Measurements from ENCODE around the gene MRPL24.
"Not testable (repeated sequence)": the region's sequence is repeated elsewhere in the genome, so short reads cannot be mapped to it uniquely, and the experiment has no call there.

MRPL24 gene

DNA sequence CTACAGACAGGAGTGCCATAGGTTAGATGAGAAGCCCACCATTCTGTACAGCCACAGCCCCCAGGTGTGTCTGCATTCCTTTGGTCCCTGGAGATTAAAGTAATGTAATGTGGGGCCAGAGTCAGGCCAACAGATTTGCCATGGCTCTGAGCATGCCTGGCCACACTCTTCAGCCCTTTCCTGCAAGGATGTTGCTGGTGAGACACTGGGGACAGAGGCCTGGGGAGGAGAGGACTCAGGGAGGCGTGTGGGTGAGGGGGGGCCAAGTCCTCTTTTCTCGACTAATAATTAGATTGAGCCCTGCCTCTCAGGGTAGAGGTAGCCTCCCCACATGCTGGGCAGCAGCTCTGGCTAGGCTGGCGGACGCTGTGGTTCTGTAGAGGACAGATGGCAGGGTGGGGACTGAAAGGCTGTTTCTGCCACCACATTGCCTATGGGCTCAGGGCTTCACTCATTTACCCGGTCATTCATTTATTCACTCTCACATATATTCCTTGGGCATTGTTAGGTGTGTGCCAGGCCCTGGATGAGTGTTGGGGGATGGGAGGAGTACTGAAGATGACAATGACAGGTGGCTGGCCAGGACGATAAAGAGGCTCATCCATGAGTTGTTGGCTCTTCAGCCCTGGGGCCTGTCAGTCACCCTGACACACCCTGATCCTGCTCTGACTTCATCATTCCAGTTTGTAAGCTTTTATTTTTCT, 19.4 kb upstream of the MRPL24 start:
- no peak for ATAC-seq

DNA sequence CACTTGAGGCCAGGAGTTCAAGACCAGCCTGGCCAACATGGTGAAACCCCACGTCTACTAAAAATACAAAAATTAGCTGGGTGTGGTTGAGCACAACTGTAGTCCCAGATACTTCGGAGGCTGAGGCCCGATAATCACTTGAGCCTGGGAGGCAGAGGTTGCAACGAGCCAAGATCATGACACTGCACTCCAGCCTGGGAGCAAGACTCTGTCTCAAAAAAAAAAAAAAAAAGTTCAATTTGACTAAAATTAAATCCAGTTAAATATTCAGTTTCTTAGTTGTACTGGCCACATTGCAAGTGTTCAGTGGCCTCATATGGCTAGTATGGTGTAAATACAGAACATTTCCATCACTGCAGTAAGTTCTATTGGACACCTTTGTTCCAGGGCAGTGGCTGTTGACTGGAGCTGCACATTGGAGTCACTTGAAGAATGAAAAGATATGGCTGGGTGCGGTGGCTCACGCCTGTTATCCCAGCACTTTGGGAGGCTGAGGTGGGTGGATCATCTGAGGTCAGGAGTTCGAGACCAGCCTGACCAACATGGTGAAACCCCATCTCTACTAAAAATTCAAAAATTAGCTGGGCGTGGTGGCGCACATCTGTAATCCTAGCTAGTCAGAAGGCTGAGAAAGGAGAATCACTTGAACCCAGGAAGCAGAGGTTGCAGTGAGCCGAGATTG, 16.8 kb upstream of the MRPL24 start:
- not testable (repeated sequence) for ATAC-seq

DNA sequence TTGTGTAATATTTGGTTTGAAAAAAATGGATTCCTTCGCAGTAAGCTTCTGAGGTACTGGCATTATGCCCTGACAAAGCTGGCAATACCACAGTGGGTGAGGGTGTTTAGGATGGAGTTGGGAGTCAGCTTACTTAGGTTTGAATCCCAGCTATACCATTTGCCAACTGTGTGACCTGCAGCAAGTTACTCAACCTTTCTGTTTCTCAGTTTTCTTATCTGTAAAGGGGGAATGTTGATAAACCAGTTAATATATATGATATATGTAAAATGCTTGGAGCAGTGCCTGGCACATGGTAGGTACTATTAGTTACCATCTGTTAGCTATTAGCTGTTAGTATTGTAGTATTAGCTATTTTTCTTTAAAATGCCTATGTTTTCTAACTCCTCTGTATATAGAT, 15.5 kb upstream of the MRPL24 start:
- no peak for ATAC-seq

DNA sequence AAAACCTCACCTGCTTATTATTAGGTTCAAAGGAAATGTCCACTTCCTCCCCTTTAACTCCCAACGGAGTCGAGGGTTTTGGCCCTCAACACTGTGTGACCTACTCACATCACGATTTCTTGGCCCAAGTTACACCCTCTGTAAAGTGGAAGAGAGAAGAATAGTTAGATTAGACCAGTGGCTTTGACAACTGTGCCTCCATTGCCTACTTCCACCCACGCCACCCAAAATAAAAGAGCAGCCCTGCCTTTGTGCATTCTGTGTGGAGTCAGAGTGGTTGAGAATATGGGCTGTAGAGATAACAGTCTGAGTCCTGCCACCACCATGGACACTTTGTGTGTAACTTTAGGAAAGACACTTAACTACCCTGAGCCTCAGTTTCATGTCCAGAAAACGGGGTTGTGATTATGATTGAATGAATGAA, 14.7 kb upstream of the MRPL24 start:
- no peak for ATAC-seq

DNA sequence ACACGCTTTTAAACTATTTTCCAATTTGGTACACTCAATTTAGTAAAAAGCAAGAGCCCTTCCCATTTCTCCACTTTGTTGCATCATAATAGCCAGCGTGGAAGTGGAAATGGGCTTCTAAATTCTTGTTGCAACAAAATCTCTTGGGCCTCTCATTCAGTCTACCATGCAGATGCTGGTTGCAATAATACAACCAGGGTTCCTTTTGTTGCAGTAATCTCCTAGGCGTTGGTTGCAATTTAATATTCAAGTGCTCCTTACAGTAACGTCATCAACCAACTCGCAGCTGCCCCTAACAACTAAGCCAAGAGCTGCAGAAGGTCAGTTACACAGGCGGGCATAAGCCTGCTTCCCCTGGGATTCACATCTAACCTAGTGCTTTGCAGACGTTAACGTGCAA, 13.3 kb upstream of the MRPL24 start:
- no peak for ATAC-seq

DNA sequence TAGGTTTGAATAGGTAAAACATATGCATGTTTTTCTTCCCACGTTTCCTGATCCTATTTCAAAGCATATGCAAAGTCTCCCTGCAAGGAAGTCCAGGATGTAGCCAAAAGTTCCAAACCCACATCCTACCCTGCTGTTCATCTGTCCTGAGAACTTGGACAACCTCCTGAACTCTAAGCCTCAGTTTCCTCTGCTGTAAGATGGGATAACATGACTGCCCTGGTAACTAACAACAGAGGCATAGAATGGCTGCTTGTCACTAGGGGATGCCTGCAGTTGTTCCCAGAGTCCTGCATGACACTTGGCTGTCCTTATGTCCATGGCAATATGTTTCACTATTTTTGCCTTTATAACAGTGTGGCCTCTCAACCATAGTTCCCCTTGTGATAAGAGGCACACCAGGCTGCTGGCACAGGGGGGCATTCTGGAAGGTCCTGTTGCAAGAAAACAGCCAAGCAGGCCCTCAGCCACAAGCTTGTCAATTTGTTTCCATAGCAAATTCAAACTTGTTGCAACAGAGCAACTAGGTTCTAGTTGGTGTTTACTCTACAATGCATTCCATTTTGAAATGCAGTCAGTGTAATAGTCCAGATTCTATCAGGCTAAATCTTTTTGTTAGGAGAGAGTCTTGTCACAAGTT, 12.1 kb upstream of the MRPL24 start:
- no peak for ATAC-seq

DNA sequence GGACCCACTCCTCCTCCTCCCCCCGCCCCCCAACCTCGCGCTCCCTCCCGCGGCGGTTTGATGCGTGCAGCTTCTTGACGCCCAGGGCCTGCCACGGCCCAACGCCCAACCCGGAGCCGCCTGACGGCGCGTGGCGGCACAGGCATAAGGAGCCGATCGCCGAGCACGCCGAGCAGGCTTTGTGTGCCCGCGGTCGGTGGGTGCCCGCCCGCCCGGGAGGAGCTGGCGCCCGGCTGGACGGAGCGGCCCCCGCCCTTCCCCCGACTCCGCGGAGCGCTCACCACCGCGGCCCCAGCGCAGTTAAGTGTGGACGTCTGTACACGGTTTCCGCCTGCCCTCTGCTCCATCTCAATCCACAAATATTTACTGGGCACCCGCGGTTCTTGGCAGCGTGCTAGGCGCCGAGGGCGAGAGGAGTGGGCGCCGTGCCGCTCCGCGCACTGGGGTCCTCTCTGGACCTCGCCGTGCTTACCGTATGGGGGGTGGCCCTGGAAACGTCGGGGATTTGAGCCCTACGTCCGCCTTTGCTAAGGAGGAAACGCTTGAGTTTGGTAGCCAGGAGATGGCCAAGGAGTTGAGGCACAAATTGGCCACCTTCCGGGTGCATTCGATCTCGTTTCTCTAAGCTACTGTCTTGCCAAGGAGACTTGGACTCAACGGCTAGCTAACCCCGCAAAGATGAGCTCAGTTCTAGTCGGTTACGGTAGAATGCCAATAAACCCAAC, 11.0 kb upstream of the MRPL24 start:
- peak; percentile 84 to 85 for ATAC-seq

DNA sequence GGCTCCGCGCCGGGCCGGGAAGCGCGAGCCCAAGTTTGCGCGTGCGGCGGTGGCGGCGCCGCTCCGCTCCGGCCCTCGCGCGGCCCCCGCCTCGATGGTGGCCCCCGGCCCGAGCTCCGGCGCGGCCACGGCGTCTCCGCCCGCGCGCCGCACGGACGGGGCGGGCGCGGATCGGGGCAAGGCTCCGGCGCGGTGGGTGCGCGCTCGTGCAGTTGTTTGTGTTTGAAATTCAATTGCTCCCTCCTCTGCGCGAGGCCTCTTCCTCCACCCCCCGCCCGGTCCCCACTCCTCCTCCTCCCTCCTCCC, 10.5 kb upstream of the MRPL24 start, which contains the start of gene HDGF:
Gene HDGF, minus strand, starts transcription at position 225 of the 306 bp plus-strand sequence. CDS start 246 bp downstream, outside the sequence.
- ATAC-seq = no peak

DNA sequence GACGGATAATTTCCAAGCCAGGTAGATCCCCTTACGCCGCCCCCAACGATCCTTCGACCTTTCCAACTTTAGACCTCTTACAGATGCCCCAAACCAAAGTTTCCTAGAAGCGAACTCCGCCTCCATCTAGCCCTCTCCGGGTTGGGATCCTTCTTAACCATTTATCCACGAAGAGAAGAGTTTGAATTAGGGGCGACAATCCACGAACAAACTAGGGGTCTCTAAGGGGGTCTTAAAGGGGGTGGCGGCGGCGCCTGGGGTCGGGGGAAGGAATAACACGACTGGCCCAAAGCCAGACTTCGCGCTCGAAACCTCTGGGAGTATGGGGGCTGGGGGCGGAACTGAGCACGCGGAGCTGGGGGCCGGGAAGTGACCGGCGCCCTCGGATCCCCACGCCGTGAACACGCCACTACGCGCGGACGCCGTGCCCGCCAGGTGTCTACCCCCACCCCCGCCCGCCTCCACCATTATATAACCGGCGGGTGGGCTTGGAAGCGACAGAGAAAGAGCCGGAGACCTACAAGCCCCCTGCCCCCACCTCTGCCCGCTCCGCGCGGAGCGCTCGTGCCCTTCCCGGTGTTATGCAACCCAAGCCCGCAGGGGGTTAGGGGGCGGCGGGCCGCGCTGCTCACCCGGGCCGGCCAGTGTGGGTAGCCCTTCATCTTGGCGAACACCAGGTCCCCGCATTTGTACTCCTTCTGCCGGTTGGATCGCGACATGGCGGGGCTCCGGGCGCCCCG, 10.0 kb upstream of the MRPL24 start:
- peak; percentile 10 to 30 for ATAC-seq

DNA sequence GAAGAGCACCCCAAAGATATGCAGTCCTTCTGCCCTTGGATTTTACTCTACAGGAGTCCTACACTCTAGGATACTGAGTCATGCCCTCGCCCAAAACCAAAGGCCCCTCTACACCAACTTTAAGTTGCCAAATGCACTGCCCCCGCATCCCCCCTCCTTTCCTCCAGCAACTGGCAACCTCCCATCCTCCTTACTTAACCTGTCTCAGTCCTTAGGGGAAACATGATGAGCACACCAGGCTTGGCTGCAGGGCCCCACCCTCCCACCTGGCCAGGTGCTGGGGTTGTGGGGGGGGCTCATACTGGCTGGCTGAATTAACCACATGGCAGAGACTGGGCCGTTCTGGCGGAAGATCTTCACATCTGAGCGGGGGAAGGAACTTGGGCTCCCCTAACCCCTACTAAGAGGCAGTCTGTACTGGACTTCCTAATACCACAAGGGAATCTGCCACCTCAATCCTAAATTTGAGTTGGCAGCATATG, 9.3 kb upstream of the MRPL24 start:
- peak; percentile 9 for ATAC-seq

DNA sequence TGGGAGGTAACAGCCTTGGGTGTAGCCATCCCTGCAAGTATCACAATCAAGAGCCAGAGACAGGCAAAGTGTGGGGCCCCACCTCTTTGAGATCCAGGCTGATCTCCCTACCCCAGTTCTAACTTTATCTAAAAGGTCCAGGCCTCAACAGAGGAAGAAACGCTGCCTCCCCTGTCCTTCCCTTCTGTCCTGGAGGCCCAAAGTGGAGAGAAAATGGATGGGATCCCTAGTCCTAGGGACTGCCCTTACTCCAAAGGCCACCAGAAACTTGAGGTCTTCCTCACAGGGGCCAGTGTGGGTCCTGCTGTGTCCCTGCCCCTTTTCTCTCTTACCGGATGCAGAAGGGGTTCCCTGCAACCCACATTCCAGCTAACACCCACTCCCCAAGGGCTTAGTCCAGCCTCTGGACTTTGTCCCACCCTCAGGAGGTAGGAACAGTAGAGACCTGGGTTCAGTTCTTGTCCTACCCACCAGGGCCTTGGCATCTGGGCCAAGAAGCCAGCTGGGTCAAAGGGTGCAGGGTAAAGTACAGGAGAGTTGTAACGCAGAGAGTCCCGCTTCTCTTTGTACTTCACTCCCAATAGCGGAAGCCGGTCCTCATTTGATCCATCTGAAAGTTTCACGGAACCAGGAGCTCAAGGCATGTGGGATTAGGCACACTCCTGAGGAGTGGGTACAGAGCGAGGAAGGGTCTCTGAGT, 8.7 kb upstream of the MRPL24 start:
- no peak for ATAC-seq

DNA sequence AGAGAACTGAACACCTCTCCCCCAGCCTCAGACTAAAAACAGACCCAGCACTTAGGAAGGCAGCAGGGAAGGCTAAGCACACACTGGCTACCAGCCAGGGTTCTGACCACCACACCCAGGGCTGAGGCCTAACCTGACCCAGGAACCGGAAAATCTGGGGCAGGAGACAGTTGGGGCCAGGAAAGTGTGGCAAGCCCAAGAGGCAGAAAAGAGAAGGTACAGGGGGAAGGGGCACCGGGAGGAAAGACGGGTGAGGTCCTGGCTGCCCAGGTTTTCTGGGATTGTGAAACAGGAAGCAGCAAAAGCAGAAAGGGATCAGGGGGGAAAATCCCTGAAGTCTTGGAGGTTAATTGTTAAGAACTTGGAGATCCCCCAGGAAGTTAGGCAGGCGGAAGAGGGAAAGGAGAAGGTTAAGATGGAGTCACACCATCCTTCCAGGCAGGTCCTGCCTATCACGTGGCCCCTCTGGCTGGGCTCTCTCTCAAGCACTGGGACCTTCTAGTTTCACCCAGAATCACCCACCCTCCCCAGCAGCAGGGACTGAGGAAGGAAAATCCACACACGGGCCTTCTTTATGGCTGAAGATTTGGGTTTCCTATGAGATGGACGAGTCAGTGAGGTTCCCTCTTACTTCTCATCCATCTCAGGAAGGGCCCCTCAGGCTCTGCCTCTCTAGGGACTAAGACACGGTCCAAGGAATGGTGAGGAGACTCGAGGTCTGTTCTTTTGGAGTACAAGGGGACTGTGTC, 8.0 kb upstream of the MRPL24 start:
- ATAC-seq = no peak

DNA sequence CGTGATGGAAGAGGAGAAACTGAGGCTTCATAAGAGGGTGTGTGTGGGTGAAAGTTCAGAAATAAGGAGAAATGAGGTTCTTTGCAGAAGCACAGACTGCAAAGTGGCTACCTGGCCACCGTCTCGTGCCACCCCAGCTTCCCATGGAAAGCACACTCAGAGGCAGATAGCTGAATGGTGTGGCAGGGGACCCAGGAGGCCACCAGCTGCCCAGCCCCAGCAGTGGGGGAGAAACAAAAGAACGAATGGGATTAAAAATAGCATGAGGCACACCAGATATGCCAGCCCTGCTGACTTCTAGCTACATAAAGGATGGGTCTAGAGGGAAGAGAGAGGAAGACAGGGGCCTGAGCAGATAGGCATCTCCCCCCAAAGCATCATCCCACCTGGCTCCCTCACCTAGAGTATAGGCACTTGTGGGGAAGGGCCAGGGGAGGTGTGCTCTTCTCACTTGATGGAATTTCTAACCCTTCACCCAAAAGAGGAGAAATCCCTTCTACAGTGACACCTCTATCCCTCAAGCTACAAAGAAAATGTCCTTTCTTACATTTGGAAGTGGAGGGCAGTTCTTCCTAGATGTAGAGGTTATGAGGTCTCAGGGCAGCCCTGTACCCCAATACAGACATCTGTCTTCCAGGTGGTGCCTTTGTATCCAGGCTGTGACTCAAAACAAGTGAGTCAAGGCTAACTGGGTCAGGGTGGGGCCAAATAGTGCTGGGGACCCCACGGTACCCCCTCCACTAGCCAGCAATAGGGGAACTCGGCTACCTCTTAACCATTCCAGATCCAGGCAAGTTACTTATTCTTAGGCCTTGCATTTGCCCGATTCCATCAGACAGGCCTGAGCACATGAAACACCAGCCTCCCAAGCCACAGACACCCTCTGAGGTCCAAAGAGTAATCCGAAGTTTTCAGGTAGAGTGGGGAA, 7.1 kb upstream of the MRPL24 start:
- ATAC-seq = no peak

DNA sequence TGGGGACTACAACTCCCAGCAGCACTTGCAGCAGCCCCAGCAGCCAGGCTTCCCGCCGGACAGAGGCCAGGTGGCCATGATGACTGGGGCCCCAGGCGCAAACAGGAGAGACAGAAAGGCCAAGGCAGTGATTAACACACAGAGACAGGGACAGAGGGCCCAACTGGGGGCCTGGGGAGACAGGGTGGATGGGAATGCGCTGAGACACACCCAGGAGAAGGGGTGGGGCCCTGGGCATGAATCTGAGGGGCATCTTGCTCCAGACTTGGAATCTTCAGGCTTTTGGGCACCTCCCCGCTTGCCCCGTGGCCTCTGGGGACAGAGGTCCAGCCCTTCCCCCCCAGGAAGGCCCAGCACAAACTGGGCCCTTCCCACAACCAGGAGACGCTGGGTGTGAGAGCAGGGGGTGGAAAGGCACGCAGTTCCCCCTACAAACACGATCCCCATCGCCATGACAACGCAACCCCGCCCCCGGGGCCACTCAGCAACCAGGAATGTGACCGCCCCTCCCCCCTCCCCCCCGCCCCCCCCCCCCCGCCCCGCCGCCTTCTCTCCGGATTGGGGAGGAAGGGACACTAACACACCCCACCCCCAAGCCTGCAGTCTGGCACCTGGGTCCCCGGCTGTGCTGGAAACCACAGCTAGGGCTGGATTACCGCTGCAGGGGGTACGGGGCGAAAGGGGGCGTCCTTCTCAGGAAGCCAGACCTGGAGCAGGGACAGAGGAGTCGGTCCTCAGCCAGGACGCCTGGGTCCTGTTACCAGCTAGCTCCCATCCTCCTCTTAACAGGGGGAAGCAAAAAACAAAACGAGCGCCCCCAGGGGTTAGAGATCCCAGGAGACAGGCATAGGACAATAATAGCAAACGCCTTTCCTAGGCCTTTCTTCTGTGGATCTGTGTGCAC, 6.1 kb upstream of the MRPL24 start:
- no peak for ATAC-seq

DNA sequence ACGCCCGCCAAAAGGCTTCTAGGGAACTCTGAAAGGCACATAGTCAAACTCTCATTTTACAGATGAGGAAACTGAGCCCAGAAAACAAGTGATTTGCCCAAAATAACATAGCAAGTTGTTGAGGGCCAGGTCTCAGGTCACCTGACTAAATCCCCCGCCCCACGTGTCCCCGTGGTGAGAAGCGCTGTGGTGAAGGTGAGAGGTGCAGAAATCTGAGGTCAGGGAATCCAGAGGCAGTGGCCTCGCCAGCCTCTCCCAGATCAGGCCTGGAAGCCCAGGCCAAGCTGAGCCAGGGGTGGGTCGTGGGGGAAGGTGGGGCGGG, 5.5 kb upstream of the MRPL24 start:
- no peak for ATAC-seq

DNA sequence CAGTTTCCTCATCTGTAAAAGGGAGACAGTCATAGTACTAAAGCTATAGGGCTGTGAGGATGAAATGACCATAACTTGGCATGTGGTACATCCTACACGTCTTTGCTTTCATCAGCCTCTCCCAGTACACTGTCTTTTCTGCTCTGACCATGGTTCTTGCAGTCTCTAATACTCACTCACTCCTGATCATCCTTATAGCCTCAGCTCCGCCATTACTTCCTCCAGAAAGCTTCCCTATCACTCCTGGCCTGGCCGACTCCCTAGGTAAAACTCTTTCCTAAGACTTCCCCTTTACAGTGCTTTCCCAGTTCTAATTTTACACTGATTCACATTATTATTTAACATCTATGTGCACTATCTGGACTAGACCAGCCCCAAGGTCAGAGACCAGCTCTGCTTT, 5.0 kb upstream of the MRPL24 start:
- no peak for ATAC-seq

DNA sequence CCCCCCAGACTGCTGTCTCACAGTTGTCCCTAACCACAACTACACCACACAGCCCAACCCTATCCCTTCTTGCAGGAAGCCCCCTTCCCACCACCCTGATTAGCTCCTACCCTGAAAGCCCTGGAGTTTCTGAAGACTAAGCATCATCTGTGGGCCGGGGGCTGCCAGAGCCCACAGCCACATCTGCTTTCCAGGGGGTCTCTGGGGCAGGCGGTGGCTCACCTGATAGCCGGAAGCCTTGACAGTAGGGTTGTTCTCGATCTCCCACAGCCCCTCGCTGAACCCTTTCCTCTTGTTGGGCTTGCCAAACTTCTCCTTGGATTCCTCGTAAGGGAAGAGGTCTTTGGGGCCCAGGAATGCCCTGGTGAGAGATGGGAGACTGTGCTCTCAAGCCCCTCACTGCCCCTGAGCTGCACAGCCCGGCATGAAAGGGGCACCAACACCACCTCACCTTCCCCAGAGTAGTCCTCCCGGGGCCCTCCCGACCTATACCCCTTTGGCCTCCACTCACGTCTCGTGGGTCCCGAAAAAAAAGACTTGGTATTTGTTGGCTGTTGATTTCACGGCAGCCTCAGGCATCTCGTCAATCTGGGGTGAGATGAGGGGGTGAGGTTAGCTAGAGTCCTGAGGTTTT, 4.0 kb upstream of the MRPL24 start:
- ATAC-seq = no peak

DNA sequence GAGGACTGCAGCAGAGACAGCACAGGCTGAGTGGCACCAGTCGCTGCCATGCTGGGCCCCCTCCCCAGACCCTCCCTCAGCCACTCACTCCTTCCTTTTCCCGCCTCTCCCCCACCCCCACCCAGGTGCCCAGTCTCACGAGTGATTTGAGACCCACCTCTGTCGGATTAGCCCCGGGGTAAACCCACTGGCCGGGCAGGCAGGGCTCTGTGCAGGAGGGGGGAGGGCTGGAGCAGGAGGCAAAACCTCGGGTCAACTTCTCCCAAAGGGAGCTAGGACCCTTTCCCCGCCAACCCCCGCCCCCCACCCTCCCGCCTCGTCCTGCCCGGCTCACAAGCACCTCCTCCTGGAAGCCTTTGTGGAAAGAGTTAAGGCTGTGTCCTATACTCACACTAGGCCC, 3.5 kb upstream of the MRPL24 start:
- ATAC-seq = no peak

All from activated CD4-positive, CD25-positive, alpha-beta regulatory T cell treated with anti-CD3 and anti-CD28 coated beads, Interleukin-2, amount 50 U/mL, for 24 hours (primary cell).